Measurements from ENCODE around the gene SPIRE2.
"Not testable (repeated sequence)": the region's sequence is repeated elsewhere in the genome, so short reads cannot be mapped to it uniquely, and the experiment has no call there.

Gene SPIRE2

DNA sequence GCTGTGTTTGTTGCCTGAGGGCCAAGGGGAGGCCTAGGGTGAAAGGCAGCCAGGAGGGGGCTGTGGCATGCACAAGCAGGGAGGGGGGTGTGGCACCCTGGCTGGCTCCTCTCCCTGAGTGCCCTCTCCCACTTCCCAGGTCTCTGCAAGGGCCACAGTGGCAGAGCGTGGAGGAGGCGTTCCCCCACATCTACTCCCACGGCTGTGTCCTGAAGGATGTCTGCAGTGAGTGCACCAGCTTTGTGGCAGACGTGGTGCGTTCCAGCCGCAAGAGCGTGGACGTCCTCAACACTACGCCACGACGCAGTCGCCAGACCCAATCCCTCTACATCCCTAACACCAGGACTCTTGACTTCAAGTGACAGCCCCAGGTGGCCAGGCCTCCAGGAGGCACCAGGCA, 41.6 kb downstream of the SPIRE2 start:
- DNase-seq (no peak), ATAC-seq (no peak)

GRCh38 chr16:89870440-89870839, 42.2 kb downstream of the SPIRE2 start:
- DNase-seq (no peak), ATAC-seq (no peak)

- ATAC-seq (no peak), DNase-seq (no peak)
Measured at GRCh38 chr16:89871895-89872294, 43.6 kb downstream of the SPIRE2 start.

DNA sequence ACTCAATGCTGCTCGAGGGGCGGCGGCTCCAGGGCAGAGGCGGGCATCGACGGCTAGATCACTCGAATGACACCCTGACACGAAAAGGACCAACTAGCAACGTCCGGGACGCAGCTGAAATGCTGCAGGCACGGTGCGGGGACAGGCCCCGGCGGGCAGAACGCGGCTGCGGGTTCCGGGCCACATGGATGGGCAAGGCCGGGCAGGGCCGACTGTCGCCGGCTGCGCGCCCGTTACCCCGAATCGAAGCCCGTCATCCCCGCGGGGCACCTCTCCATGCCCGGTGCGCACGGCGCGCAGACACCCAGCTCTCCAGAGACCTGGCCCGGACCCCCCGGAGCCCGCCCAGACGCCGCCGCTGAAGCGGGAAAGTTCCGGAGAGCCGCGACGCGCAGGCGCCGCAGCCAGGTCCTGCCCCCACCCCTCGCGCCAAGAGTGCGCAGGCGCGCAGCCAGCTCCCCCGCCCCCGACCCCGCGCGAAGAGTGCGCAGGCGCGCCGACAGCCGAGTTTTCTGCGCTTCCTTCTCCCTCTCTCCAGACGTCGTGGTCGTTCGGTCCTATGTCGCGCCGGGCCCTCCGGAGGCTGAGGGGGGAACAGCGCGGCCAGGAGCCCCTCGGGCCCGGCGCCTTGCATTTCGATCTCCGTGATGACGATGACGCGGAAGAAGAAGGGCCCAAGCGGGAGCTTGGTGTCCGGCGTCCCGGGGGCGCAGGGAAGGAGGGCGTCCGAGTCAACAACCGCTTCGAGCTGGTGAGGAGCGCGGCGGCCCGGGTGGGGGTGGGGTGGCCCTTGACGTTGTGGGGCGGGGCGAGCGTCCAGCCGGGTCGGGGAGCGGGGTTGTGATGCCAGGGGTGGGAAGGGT, 45.1 kb downstream of the SPIRE2 start, which contains the start of gene TCF25:
TSS of gene TCF25 (plus strand) at position 484 of the 863 bp plus-strand sequence. CDS start at position 560, 76 bp downstream.
- peak; percentile 92 for DNase-seq
- peak; percentile 45 for ATAC-seq

DNA sequence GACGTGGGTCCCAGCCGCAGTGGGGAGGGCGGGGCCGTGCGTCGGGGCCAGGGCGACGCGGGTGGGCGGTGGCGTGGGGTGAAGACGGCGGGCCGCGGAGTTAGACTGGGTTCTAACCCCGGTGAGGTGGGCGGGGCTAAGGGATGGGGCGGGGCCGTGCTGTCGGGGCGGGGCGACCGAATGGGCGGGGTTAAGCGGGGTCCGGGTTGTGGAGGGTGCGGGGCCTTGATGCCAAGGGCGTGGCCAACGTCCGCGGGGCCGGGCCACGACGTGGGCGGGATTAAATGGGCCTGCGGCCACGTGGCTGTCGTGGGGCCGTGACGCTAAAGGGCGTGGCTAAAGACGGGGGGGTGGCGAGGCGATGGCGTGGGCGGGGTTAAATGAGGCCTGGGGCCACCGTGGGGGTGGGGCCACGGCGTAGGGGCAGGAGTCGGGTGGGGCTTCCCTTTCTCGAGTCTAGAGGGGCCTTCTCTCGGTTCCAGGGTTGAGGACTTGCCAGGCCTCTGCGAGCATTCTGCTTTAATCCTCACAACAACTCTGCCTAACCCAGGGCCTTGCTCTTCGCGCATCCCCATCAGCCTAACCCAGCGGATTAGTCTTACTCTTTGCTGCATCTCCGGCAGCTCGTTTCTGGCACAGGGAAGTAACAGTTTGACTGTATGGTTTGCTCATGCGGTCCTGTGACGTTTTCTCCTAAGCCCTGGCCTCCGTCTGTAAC, 45.9 kb downstream of the SPIRE2 start:
- ATAC-seq (peak; percentile 81), DNase-seq (peak; percentile 98)

- ATAC-seq, DNase-seq: not testable (repeated sequence)
Measured at GRCh38 chr16:89879123-89879522, 50.8 kb downstream of the SPIRE2 start.

DNA sequence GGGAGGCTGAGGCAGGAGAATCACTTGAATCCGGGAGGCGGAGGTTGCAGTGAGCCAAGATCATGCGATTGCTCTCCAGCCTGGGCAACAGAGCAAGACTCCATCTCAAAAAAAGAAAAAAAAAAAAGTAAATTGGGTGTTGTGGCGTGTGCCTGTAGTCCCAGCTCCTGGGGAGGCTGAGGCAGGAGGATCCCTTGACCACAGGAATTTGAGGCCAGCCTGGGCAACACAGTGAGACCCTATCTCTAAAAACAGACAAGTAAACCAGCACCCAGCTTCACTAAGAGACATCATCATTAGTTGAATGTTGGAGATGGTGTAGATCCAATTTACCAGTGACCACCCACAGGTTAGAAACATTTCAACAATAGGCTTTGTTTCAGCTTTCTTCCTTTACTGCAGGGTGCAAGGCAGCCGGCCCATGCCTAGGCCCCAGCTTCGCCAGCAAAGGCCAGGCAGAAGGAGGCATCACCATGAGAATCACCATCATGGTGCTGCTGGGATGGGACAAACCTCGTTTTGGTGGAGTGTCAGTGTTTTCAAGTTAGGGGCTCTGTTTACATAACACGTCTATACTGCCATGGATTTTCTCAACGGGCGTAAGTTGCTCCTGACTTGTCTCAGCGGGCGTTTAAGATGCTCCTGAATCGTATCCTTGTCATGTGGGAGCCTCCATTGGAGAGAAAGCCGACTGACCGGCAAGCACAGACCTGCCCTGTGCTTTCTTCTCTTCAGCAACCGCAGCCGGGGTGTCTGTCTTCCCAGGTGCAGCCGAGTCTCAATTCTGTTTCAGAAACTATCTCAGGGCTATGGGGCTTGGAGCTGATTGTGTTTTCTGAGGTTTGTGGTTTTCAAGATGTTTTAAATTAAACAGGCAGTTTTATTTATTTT, 52.4 kb downstream of the SPIRE2 start:
- no peak for ATAC-seq
- DNase-seq, result no peak

DNA sequence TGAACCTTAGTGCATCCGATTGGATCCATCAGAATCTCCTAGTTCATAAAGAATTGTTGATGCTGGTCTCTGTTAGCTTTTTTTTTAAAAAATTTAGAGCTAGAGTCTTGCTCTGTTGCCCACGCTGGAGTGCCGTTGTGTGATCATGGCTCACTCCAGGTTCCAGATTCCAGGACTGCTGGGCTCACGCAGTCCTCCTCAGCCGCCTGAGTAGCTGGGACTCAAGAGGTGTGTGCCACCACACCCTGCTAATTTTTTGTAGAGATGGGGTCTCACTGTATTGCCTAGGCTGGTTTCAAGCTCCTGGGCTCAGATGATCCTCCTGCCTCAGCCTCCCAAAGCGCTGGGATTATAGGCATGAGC, 53.1 kb downstream of the SPIRE2 start:
- no peak for DNase-seq
- no peak for ATAC-seq

DNA sequence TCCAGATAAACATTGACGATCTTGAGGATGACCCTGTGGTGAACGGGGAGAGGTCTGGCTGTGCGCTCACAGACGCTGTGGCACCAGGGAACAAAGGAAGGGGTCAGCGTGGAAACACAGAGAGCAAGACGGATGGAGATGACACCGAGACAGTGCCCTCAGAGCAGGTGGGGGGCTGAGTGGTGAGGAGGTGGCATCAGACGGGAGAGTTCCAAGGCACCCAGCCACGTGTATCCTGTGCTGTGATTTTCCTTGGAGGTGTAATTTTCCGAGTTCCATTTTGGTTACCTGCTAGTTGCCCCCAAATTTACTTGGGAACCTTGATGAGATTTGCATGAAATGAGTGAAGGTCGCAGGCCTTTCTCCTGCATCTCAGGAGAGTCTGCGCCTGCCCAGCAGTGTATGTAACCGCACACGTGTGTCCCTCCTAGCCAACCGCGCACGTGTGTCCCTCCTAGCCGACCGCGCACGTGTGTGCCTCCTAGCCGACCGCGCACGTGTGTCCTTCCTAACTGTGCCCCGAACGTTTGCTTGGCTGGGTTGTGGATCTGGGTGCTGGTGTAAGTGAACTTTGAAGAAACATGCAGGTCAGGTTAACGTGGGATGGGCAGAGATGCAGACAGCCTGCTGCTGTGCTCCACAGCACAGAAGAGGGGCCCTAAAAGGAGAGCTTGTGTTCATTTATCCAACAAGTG, 55.2 kb downstream of the SPIRE2 start:
- ATAC-seq (no peak), DNase-seq (no peak)

DNA sequence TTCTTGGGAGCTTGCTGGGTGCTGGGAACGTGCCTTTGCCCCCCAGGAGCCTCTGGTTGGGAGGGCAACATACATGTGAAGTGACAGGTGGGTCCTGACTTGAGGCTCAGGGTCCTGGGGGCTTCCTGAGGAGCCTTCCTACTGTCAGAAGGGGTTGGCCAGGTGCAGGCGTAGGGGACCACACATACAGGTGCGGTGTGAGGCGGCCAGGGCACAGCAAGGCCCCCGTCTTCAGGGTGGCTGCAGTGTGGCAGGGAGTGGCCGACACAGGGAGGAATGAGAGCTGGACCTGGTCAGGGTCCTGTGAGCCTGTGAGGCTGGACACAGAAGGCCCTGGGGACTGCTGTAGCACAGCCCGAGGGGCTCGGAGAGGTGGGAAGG, 55.8 kb downstream of the SPIRE2 start:
- DNase-seq (no peak), ATAC-seq (no peak)

DNA sequence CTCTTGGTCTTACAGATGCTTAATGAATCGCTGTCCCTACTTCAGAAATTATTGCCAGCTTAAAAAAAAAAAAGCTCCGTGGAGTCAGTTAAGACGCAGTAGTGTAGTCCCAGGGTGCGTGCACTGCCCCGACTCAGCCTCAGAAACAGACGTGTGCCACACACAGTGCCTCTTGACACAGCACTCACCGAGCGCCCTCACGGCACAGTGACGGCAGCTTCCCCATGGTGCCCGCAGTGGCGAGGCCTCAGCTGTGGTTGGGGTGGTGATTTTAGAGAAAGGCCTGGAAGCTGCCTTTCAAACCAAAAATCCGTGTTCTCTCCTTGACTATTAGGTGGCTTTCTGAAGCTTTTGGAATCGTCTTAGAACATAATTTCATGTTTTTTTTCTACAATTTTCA, 59.0 kb downstream of the SPIRE2 start:
- ATAC-seq (no peak), DNase-seq (no peak)

GRCh38 chr16:89890200-89890599, 61.9 kb downstream of the SPIRE2 start:
- ATAC-seq (peak; percentile 81), DNase-seq (peak; percentile 45)

DNA sequence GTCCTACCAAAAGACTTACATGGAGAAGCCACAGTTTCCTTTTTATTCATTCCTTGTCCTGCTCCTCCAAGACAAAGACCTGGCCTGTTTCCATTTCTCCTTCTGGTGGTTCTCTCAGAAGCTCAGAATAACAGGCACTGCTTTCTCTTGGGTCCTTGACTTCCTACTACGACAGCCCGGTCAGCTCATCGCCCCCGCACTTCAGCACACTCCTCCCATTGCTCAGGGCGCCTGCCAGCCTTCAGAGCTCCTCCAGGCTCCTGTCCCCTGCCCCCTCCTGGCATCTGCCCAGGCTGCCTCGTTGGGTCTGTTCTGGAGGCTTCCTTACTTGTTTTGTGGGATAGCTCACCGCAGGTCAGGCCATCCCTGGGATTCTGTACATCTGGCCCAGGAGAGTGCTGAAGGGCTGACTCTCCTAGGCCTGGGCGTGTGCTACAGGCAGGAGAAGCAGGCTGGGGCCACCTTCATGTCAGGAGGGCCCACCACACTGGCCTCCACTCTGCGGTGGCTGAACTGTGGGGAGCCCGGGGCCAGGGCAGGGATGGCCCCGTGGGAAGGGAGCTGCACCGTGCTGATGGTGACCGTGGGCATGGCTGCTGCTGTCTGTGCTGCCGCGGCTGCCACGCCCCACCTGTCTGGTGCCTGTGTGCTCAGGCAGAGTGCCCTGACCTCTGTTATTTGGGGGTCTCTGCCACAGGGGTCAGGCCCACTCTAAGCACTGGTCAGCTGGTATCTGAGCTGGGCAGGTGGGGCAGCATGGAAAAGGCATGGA, 62.8 kb downstream of the SPIRE2 start:
- no peak for ATAC-seq
- DNase-seq, result no peak

DNA sequence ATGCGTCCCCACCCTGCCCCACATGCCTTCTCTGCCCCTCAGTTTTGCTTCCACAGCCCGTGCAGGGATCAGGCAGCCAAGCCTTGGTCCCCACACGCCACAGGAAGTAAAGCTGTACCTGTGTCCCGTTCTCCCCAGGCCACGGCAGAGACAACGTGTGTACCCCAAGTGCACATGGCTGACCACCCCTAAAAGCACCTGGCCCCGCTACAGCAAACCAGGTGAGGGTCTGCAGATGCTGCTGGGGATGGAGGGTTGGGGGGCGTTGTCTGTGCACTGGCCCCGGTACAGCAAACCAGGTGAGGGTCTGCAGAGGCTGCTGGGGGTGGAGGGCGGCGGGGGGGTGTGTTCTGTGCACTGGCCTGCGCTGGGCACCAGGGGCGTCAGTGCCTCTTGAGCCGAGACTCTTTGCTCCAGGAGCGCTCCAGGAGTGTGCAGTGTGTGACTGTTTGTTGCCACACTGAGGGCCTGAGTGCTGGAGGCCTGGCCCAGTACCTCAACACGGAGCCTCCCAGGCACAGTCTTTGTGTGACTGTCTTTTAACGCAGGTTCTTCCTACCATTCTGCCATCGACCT, 63.9 kb downstream of the SPIRE2 start:
- no peak for ATAC-seq
- no peak for DNase-seq

DNA sequence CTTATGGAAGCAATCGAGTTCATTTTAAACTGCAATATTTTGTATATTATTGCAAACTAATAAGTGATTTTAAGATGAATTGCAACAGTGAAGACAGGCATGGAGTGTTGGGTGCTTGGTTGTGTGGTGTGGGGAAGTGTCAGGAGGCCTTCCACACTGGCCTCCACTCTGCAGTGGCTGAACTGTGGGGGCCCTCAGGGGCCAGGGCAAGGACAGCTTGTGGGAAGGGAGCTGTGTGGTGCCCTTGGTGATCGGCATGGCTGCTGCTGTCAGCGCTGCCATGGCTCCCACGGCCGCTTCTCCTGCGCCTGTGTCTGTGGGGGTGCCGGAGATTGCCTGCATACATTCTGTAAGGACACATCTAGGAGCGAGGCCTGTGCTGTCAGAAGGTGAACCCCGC, 64.4 kb downstream of the SPIRE2 start:
- no peak for ATAC-seq
- DNase-seq, result no peak

DNA sequence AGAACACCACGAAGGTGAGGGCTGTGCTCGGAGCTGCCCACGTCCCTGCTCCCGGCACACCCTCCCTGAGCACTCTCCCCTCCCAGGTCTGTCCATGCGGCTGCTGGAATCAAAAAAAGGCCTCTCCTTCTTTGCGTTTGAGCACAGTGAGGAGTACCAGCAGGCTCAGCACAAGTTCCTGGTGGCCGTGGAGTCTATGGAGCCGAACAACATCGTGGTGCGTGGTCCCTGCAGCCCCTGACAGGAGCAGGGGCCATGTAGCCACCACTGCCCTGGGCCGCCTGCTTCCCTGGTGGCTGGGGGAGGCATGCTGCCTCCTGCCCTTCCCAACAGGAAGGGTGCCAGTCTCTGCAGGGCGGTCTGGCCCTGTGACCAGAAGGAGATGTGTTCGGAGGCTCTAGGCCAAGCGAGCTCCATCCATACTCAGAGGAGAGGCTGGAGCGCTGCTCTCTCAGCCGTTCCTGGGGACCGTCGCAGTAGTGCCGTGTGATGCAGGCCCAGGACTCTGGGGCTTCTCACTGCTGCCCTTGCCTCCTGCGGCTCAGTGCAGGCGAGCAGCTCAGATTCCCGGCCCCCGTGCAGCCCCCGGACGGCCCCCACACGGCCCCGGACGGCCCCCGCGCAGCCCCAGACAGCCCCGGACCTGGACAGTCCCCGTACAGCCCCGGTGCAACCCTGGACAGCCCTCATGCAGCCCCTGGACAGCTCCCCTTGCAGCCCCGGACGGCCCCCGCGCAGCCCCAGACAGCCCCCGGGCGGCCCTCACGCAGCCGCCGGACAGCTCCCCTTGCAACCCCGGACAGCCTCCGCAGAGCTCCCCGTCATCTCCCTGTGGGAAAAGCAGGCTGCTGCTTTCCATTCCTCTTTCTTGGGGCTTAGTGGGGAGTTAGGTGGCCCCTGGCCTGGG, 65.6 kb downstream of the SPIRE2 start:
- ATAC-seq (no peak), DNase-seq (no peak)

DNA sequence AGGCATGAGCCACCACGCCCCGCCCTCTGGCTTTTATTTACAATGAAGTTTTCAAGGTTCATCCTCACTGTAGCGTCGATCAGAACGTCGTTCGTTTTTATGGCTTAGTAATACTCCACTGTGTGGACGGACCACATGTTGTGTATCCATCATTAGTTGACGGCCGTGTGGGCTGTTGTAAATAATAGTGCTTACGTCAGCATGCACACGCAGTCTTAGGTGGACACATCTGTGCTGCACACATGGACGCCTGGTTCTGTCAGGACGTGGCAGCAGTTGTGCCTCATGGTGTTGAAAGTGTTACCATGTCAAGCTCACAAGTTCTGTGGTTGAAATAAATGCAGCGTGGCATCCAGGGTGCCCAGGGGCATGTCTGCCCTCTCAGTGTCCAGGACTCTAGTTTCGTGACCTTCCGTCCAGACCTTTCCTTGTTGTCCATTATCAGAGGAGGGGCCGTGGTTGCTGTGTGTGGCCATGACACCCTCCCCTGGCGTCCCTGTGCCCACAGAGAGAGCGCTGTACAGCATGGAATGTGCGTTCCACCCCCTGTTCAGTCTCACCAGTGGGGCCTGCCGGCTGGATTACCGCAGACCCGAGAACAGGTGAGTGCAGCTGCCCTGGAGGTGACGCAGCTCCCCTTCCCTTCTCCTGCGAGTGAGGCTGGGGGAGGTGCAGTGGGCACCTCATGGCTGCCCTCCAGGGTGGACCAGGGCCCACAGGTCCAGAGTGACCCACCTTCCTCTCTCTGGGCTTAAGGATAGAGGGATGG, 67.4 kb downstream of the SPIRE2 start:
- DNase-seq (no peak), ATAC-seq (no peak)

- ATAC-seq (no peak), DNase-seq (no peak)
Measured at GRCh38 chr16:89897204-89897603, 68.9 kb downstream of the SPIRE2 start.

All from stimulated activated naive CD8-positive, alpha-beta T cell treated with anti-CD3 and anti-CD28 coated beads, Interleukin-15, Interleukin-2, amounts not matched to agents 100 U/mL and 50 U/mL, for 24 hours (primary cell).